SK-N-MC (cell line): Measurements from ENCODE around the gene IL20.

Source experiments
- EZH2 ChIP-seq: fragments of 200-600 bp; sonication (generic); IDR thresholded peaks from one replicate; pipeline ENCODE4 v1.6.1; 2017; ENCODE audit warnings: antibody characterized with exemption
- POLR2AphosphoS5 ChIP-seq: IDR thresholded peaks from 2 replicates; pipeline ENCODE4 v1.6.1; 2012; ENCODE audit warnings: mild to moderate bottlenecking, low read depth, low read length, borderline replicate concordance

- TF ChIP-seq POLR2AphosphoS5 = no peak
- no peak for TF ChIP-seq EZH2
Observed at GRCh38 chr1:206882555-206882954, 17.1 kb downstream of the IL20 start.
